Adrenal gland (tissue), 12 donors: Measurements from ENCODE around the gene WDR1. TPM values are rescaled to one million over a fixed set of nuclear protein-coding genes. Genes with fewer than 3 reads are reported as not detected.

ENCODE experiments used
- DNase-seq, 7 donors: peaks; one replicate each; pipeline ENCODE4 v3.0.0-alpha.2; 2019 to 2020
- H3K27ac ChIP-seq, 5 donors: fragments of 200-600 bp; sonication (generic) in 4 of 5; 1 replicate in 3 of 5; 2 replicates in 2 of 5; pipeline versions ENCODE4 v1.5.1 to v1.8.0; 2016 to 2020; ENCODE audit warnings: mild to moderate bottlenecking in 1 of 5
- H3K27me3 ChIP-seq: fragments of 200-600 bp; 2 replicates; pipeline ENCODE4 v1.8.0; 2021
- H3K36me3 ChIP-seq, 2 donors: fragments of 200-600 bp; replicated peaks in 1 of 2; 1 replicate in 1 of 2; 2 replicates in 1 of 2; pipeline versions ENCODE4 v1.5.1 to v1.8.0; 2018 to 2022
- H3K4me1 ChIP-seq, 2 donors: fragments of 200-600 bp; replicated peaks in 1 of 2; 1 replicate in 1 of 2; 2 replicates in 1 of 2; pipeline versions ENCODE4 v1.5.1 to v1.8.0; 2018 to 2021
- H3K4me3 ChIP-seq, 4 donors: fragments of 200-600 bp; sonication (generic) in 3 of 4; one replicate each; pipeline ENCODE4 v1.5.1; 2016 to 2018
- H3K9me3 ChIP-seq, 3 donors: fragments of 200-600 bp; sonication (generic) in 1 of 3; replicated peaks in 1 of 3; 1 replicate in 2 of 3; 2 replicates in 1 of 3; pipeline versions ENCODE4 v1.5.1 to v1.8.0; 2016 to 2021
- POLR2A ChIP-seq, 2 donors: fragments of 450-650 bp; IDR thresholded peaks; one replicate each; pipeline ENCODE4 v1.6.1; 2017; ENCODE audit warnings: antibody characterized with exemption in 2 of 2, mild to moderate bottlenecking in 2 of 2, moderate library complexity in 1 of 2
- WGBS, 4 donors: extraction: QIAGEN DNeasy Blood & Tissue Kit in 2 of 4; methylation state at CpG; one replicate each; pipeline versions ENCODE4 v1.1.5 to v1.1.7; 2013 to 2017; 5-methylcytosine and 5-hydroxymethylcytosine counted together
- intact Hi-C, 2 donors: fragments of 100-400 bp; cut with DNase I; formaldehyde crosslinking; loops; one replicate each; pipeline versions ENCODE4 v1.14.1 to v1.15.0; 2022 to 2023
- polyA plus RNA-seq, 3 donors: library from polyadenylated mRNA; stranded (reverse); fragments of 200-250 nt in 2 of 3; fragments of 350-450 nt in 1 of 3; fragmentation: Illumina TruSeq in 1 of 3; extraction: RNeasy Lipid Tissue Mini Kit (QIAGEN cat#74804) in 1 of 3; gene quantifications; one replicate each; pipeline ENCODE4 v1.2.3, GENCODE V29; 2013 to 2014
- total RNA-seq, 9 donors: library from RNA; depleted of rRNA in 4 of 9; stranded (reverse); fragments of >200 nt in 4 of 9; fragments of 120-200 nt in 1 of 9; fragmentation: NEBNext Ultra II Directional in 1 of 9; extraction: Animal tissue kit (Norgen Biotek cat#: 25700) in 1 of 9; gene quantifications; one replicate each; pipeline versions ENCODE4 v1.1.0 to v1.2.4, GENCODE V29; 2013 to 2023
- TF ChIP-seq, protein P1 (sequence below), 6 experiments: fragments of 450-650 bp in 4 of 6; fragments of 200-600 bp in 2 of 6; sonication (generic) in 1 of 6; IDR thresholded peaks; 1 replicate in 5 of 6; 2 replicates in 1 of 6; pipeline versions ENCODE4 v1.5.1 to v1.8.0; 2016 to 2021; ENCODE audit warnings: antibody characterized with exemption in 6 of 6, mild to moderate bottlenecking in 2 of 6, moderate library complexity in 1 of 6
- donor health status: healthy with polysubstance abuse.
- donor health status: Bipolar disorder and iron deficiency.
- donor health status: DM: yes; HTN: yes; CAD: no.
- donor health status: DM: no; HTN: no; CAD: no.
- donor health status: DM: no; HTN: no; CAD: no.
- donor health status: DM: yes; HTN: yes; CAD: no.

Gene WDR1
- total and polyA plus RNA-seq, 12 donors = 66.5 to 228 (median 143) TPM

DNA sequence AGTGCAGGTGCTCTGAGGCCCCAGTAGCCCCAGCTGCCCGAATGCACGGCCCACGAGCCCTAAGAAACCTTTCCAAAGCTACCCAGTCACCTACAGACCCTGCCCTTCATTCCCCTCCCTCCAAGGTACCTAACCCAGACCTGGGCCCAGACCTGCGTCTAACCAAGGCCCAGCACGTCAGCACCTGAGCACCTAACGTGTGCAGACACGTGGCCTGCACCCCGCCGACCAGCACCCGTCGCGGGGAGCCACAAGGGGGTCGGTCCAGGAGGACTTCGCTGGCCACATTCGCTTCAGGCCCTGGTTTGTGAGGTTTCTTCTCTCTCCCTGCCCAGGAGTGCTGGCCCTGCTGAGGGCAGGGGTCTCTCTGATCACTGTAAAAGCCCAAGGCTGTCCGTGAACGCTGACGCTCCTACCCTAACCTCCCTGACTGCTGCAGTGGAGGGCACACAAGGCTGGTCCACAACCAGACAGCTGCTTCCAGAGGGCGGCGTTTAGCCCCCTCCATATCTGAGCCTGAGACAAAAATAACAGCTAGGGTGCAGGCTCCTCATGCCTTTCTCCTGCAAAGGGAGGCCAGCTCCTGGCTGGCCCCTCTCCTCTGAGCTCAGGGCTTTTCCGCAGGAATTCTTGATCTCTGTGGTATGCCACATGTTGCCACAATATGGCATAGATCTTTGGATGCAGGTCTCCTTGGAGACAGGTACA is 31.8 kb downstream of the WDR1 start:
- WGBS, 4 donors = 74 to 98% (median 91%) methylated on average over 8 to 21 of the region's 21 CpGs

DNA sequence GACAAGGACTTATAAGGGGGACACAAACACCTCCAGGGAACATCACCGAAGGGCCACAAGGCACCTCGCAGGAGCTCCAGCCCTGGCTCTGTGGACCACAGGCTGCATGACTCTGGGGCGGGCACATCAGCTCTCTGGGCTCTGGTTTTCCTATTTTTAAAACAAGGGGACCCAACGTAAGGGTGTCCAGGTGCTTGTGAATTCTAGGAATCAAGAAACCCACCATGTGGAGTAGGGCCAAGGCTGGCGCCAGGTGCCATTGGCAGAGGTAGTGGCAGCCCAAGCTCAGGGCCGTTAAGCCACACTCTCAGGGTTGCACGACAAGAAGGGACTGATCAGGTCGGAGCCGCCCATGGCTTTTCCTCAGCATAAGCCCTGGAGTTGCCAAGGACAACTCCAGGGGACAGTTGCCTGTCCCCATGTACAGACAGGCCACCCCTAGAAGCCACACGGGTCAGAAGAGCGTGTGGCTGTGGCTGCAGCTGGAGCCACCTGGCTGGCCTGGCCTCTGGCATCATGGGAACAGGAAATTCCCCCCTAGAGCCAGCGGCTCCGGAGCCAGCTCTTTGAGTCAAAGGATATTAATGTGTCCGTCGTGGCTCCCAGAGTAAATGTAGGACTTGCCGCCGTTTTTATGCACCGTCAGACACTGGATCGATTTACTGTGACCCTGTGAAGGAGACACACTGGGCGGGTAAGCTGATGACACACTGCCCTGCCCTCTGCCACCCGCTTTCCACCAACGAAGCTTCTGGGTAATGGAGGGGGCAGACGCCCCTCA is 32.5 kb downstream of the WDR1 start:
- Histone ChIP-seq H3K4me1 (no peaks in the 10 kb centered on the region), H3K27ac (no peak overlapping the region), H3K27me3 (no peaks in the 10 kb centered on the region), H3K36me3 (peaks cover 0 to 97% of the 10 kb centered on the region in 2 donors), H3K9me3 (no peaks in the 10 kb centered on the region), H3K4me3 (no peak overlapping the region)
- no peak for TF ChIP-seq POLR2A (IDR thresholded peaks at IDR 0.05)
- TF ChIP-seq, protein P1, sequence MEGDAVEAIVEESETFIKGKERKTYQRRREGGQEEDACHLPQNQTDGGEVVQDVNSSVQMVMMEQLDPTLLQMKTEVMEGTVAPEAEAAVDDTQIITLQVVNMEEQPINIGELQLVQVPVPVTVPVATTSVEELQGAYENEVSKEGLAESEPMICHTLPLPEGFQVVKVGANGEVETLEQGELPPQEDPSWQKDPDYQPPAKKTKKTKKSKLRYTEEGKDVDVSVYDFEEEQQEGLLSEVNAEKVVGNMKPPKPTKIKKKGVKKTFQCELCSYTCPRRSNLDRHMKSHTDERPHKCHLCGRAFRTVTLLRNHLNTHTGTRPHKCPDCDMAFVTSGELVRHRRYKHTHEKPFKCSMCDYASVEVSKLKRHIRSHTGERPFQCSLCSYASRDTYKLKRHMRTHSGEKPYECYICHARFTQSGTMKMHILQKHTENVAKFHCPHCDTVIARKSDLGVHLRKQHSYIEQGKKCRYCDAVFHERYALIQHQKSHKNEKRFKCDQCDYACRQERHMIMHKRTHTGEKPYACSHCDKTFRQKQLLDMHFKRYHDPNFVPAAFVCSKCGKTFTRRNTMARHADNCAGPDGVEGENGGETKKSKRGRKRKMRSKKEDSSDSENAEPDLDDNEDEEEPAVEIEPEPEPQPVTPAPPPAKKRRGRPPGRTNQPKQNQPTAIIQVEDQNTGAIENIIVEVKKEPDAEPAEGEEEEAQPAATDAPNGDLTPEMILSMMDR (IDR thresholded peaks at IDR 0.05) = no peak
- WGBS, 4 donors = 78 to 86% (median 83%) methylated on average over 19 to 23 of the region's 23 CpGs
- DNase-seq = peak in 3 of 7 donors; percentile 5 to 50 (median 10)
- intact Hi-C loops = no loop called here

More for the DNA sequence above, 31.8 kb downstream of the WDR1 start:
- H3K9me3 ChIP-seq = no peaks in the 10 kb centered on the region
- intact Hi-C loops = no loop called here
- no peaks in the 10 kb centered on the region for H3K4me1 ChIP-seq
- peaks cover 0 to 97% of the 10 kb centered on the region in 2 donors for H3K36me3 ChIP-seq
- H3K27me3 ChIP-seq = no peaks in the 10 kb centered on the region
- H3K4me3 ChIP-seq = no peak overlapping the region
- peak in 3 of 7 donors; percentile 2 to 29 (median 4) for DNase-seq
- no peak for TF ChIP-seq POLR2A (IDR thresholded peaks at IDR 0.05)
- TF ChIP-seq, protein P1 (IDR thresholded peaks at IDR 0.05) = no peak
- H3K27ac ChIP-seq = no peak overlapping the region

- H3K4me1 ChIP-seq = no peaks in the 10 kb centered on the region
- H3K27ac ChIP-seq = no peak overlapping the region
- no peak overlapping the region for H3K4me3 ChIP-seq
- intact Hi-C loops = no loop called here
- H3K9me3 ChIP-seq = no peaks in the 10 kb centered on the region
- DNase-seq = peak in 3 of 7 donors; percentile 2 to 45 (median 8)
- 85 to 93% (median 91%) methylated on average over 10 to 12 of the region's 12 CpGs for WGBS, 4 donors
- H3K36me3 ChIP-seq = peaks cover 0 to 97% of the 10 kb centered on the region in 2 donors
- H3K27me3 ChIP-seq = no peaks in the 10 kb centered on the region
- no peak for TF ChIP-seq POLR2A (IDR thresholded peaks at IDR 0.05)
- TF ChIP-seq, protein P1 (IDR thresholded peaks at IDR 0.05) = no peak
Observed at GRCh38 chr4:10083331-10083771, 33.2 kb downstream of the WDR1 start.
